Measurements from ENCODE around the gene INTS12. TPM values are rescaled to one million over a fixed set of nuclear protein-coding genes. Genes with fewer than 3 reads are reported as not detected.
"Not testable (repeated sequence)": the region's sequence is repeated elsewhere in the genome, so short reads cannot be mapped to it uniquely, and the experiment has no call there.

INTS12 gene
- total RNA-seq, 1 donor from 2014 or later, result 20.8 TPM

- no peak overlapping the region for H3K4me3 Mint-ChIP-seq
- H3K27me3 Mint-ChIP-seq, result no peaks in the 10 kb centered on the region
- no peak overlapping the region for H3K27ac Mint-ChIP-seq
- peaks cover 10% of the 10 kb centered on the region for H3K9me3 Mint-ChIP-seq
- H3K36me3 Mint-ChIP-seq, result peaks cover 35% of the 10 kb centered on the region
- no peaks in the 10 kb centered on the region for H3K4me1 Mint-ChIP-seq (ENCODE audit: unreplicated experiment)
- no peak for DNase-seq (ENCODE audit: extremely low spot score, unreplicated experiment)
- TF ChIP-seq CTCF (conservative IDR thresholded peaks at IDR 0.05), result no peak
These were observed 33.1 kb upstream of the INTS12 start for GRCh38 chr4:105741548-105741947.

GRCh38 chr4:105735217-105735616 lies 26.7 kb upstream of the INTS12 start:
- peaks cover 70% of the 10 kb centered on the region for H3K36me3 Mint-ChIP-seq
- not testable (repeated sequence) for DNase-seq (ENCODE audit: extremely low spot score, unreplicated experiment); H3K4me1 Mint-ChIP-seq (ENCODE audit: unreplicated experiment); H3K27me3 Mint-ChIP-seq; H3K4me3 Mint-ChIP-seq; H3K27ac Mint-ChIP-seq
- peaks cover 30% of the 10 kb centered on the region for H3K9me3 Mint-ChIP-seq

- H3K9me3 Mint-ChIP-seq, result peaks cover 18% of the 10 kb centered on the region
- not testable (repeated sequence) for DNase-seq (ENCODE audit: extremely low spot score, unreplicated experiment); H3K27me3 Mint-ChIP-seq; H3K4me3 Mint-ChIP-seq; H3K4me1 Mint-ChIP-seq (ENCODE audit: unreplicated experiment); H3K27ac Mint-ChIP-seq
- peaks cover 63% of the 10 kb centered on the region for H3K36me3 Mint-ChIP-seq
These were observed 21.4 kb upstream of the INTS12 start for GRCh38 chr4:105729895-105730294.

GRCh38 chr4:105725623-105726022 lies 17.1 kb upstream of the INTS12 start:
- Mint-ChIP-seq H3K27ac (no peak overlapping the region), H3K4me1 (ENCODE audit: unreplicated experiment) (no peaks in the 10 kb centered on the region), H3K36me3 (peaks cover 34% of the 10 kb centered on the region), H3K9me3 (no peaks in the 10 kb centered on the region), H3K4me3 (no peak overlapping the region), H3K27me3 (no peaks in the 10 kb centered on the region)
- no peak for TF ChIP-seq CTCF (conservative IDR thresholded peaks at IDR 0.05)
- DNase-seq (ENCODE audit: extremely low spot score, unreplicated experiment), result no peak

- no peaks in the 10 kb centered on the region for H3K9me3 Mint-ChIP-seq
- DNase-seq (ENCODE audit: extremely low spot score, unreplicated experiment), result no peak
- no peaks in the 10 kb centered on the region for H3K27me3 Mint-ChIP-seq
- H3K27ac Mint-ChIP-seq, result no peak overlapping the region
- no peaks in the 10 kb centered on the region for H3K36me3 Mint-ChIP-seq
- TF ChIP-seq CTCF (conservative IDR thresholded peaks at IDR 0.05), result no peak
- peaks cover 5% of the 10 kb centered on the region for H3K4me1 Mint-ChIP-seq (ENCODE audit: unreplicated experiment)
- H3K4me3 Mint-ChIP-seq, result no peak overlapping the region
These were observed 10.7 kb upstream of the INTS12 start for GRCh38 chr4:105719204-105719603.

- DNase-seq (ENCODE audit: extremely low spot score, unreplicated experiment), result no peak
- peaks cover 20% of the 10 kb centered on the region for H3K4me1 Mint-ChIP-seq (ENCODE audit: unreplicated experiment)
These were observed 7.3 kb upstream of the INTS12 start for GRCh38 chr4:105715692-105716278.

More at GRCh38 chr4:105715692-105716278, 7.3 kb upstream of the INTS12 start:
- Mint-ChIP-seq H3K36me3 (no peaks in the 10 kb centered on the region), H3K27me3 (no peaks in the 10 kb centered on the region), H3K9me3 (no peaks in the 10 kb centered on the region), H3K4me3 (no peak overlapping the region), H3K27ac (no peak overlapping the region)
- peak; percentile 73 for TF ChIP-seq CTCF (conservative IDR thresholded peaks at IDR 0.05)

Data from type B pancreatic cell (in vitro differentiated cells).